Right lobe of liver (tissue), 4 donors: ENCODE measurements around the gene TLCD3B.

Experiments
- CTCF ChIP-seq, 4 donors: fragments of 200-600 bp in 3 of 4; fragments of 450-650 bp in 1 of 4; IDR thresholded peaks; one replicate each; pipeline versions ENCODE4 v1.5.1 to v1.8.0; 2016 to 2022; ENCODE audit warnings: antibody characterized with exemption in 4 of 4, mild to moderate bottlenecking in 2 of 4
- POLR2A ChIP-seq: fragments of 450-650 bp; IDR thresholded peaks from one replicate; pipeline ENCODE4 v1.6.1; 2017; ENCODE audit warnings: antibody characterized with exemption, mild to moderate bottlenecking
- donor health status: DM: no; HTN: no; CAD: no.
- donor health status: DM: no; HTN: no; CAD: no.
- donor health status: DM: no; HTN: yes; CAD: no.

GRCh38 chr16:30068333-30068732, 37.3 kb upstream of the TLCD3B start:
- no peak for TF ChIP-seq CTCF (IDR thresholded peaks at IDR 0.05)
- TF ChIP-seq POLR2A: no peak
